NT2/D1 (cell line): Measurements from ENCODE around the gene CEBPG.

ENCODE experiments used
- SUZ12 ChIP-seq: IDR thresholded peaks from 2 replicates; pipeline ENCODE4 v1.6.1; 2011; ENCODE audit not compliant: insufficient read length, insufficient read depth; ENCODE audit errors: extremely low read depth
- YY1 ChIP-seq: IDR thresholded peaks from 2 replicates; pipeline ENCODE4 v1.6.1; 2011; ENCODE audit not compliant: insufficient read length, insufficient read depth
- ZNF274 ChIP-seq: IDR thresholded peaks from 2 replicates; pipeline ENCODE4 v1.6.1; 2011; ENCODE audit warnings: mild to moderate bottlenecking, low read depth, low read length

- no peak for TF ChIP-seq ZNF274
- TF ChIP-seq YY1: no peak
- no peak for TF ChIP-seq SUZ12
These were observed 54.5 kb downstream of the CEBPG start for GRCh38 chr19:33427801-33428626.
